ENCODE measurements around the gene MLYCD.

Gene MLYCD

GRCh38 chr16:83972256-83973008 lies 73.5 kb downstream of the MLYCD start:
- no peak for DNase-seq

DNA sequence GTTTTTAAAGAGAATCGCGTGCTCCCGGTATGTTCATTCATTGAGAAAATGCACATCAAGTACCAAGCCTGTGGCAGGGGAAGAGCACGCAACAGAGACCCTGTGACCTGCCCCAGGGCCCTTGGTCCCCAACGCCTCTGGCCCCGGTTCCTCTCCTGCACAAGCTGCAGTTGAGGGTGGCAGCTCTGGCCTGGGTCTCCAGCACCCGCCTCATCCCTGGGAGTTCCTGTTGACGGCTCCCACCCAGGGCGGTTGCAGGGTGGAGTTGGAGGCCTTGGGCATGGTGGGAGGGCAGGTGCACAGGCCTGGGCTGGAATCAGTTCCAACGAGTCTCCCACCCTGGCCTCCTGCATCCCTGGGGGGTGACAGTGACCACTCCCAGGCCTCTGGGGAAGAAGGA lies 74.2 kb downstream of the MLYCD start:
- no peak for DNase-seq

DNA sequence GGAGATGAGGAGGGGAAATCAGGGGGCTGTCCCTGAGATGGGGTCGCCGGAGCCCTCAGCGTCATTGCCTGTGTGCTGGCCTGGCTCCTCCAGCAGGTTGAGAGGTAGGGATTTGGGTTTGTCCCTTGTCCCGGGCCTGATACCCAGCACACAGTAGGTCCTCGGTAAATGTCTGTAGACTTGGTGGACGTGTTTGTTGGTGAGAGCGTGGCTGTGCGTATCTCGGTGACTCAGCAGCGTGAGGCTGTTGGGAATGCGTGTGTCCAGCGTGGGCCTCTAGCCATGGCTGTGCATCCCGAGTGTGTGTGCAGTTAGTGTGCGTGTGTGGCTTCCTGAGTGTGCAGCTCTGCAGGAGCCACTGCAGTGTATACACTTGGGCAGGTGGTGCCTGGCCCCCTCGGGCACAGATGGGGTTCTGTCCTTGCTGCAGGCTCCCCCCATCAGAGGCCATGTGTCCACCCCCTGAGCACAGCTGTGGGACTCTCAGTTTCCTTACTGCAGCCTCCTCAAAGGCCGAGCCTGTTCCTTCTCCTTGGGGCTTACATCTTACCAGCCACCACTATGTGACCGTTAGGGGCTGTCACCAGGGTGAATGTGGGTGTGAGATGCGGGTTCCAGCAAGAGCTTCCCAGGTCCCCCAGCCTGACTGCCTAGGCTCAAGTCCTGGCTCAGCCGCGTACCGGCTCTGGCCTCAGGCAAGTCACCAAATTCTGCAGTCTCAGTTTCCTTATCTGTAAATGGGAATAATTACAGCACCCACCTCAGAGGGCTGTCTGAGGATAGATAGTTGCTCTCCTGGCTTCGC lies 74.9 kb downstream of the MLYCD start:
- DNase-seq = no peak

DNA sequence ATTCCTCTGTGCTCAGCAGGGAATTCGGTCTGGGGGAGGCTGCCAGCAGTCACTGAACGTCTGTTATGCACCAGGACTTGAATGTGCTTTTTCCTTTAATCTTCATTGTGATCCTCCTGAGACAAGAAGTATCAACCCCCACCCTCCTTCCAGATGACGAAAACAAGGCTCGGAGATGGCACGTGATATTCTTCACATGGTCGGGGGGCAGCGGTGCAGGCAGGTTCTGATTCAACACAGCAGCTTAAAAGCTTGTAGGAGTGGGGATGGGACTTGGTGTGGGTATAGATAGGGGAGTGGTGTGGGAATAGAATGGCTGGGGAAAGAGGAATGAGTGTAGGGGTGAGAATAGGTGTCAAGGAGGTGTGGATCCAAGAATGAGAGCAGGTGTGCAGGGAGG lies 75.6 kb downstream of the MLYCD start:
- no peak for DNase-seq

DNA sequence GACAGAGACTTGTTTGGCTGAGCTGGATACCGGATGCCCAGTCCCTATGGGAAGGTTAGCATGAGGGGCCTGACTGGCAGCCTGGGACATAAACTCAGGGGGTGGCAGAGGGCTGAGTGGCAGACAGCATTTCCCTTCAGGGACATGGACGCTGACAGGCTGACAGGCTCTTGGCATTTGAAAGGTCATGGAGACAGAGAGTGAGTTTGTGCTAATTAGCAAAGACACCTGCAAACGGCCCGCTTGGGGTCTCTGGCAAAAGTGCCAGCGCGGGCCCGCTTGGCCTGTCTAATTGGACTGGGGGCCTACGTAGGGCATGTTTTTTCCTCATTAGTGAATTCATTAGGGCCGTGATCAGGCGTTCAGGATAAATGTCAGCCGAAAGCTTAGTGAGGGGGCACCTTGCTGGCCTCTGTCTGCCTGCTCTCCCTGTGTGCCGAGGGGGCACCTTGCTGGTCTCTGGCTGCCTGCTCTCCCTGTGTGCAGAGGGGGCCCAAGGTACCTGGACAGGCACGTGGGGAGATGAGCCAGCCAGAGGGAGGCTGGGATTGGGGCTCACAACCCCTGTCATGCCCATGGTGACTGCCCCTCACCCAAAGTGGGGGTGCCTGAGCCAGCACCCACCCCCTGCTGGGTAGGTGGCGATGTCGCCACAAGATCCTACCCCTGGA lies 76.8 kb downstream of the MLYCD start:
- DNase-seq = no peak
